Measurements from ENCODE around the gene ADAMTS4.

The ADAMTS4 gene

GRCh38 chr1:161177112-161177935, 21.5 kb downstream of the ADAMTS4 start, which contains the start of gene B4GALT3:
Gene B4GALT3, minus strand, starts transcription at chr1:161177507. Its CDS starts 1,447 bp downstream, at chr1:161176060.
- no peak for TF ChIP-seq CTCF (conservative IDR thresholded peaks at IDR 0.05; ENCODE audit: low read depth)
- POLR2A ChIA-PET (ENCODE audit: low non-redundant PET): no interaction called here
- H3K27ac ChIP-seq: peak within 1 kb of the TSS; percentile 74
- CTCF ChIA-PET: interaction anchor here (1.0 kb wide), 1 partner anchor 19 kb away, joined by 3 read pairs; no protein-coding TSS in a partner anchor
- DNase-seq (ENCODE audit: low spot score): peak; percentile 94

- peak; percentile 17 for DNase-seq (ENCODE audit: low spot score)
- ChIA-PET POLR2A (ENCODE audit: low non-redundant PET) (no interaction called here), CTCF (interaction anchor here (0.7 to 1.0 kb wide), 2 partner anchors 19 to 103 kb away, joined by 3 read pairs; no protein-coding TSS in a partner anchor)
- peak overlapping the region; percentile 74 for H3K27ac ChIP-seq
- TF ChIP-seq CTCF (conservative IDR thresholded peaks at IDR 0.05; ENCODE audit: low read depth): no peak
Measured at GRCh38 chr1:161176468-161177111, 22.3 kb downstream of the ADAMTS4 start.

GRCh38 chr1:161175771-161176453, 22.9 kb downstream of the ADAMTS4 start:
- POLR2A ChIA-PET (ENCODE audit: low non-redundant PET): no interaction called here
- no peak overlapping the region; the same call in none of the 2 replicates for H3K27ac ChIP-seq
- CTCF ChIA-PET: interaction anchor here (0.7 to 1.1 kb wide), 2 partner anchors 102 to 236 kb away, joined by 3 read pairs; no protein-coding TSS in a partner anchor
- no peak for TF ChIP-seq CTCF (conservative IDR thresholded peaks at IDR 0.05; ENCODE audit: low read depth)
- no peak for DNase-seq (ENCODE audit: low spot score)

GRCh38 chr1:161174911-161175310, 23.9 kb downstream of the ADAMTS4 start:
- CTCF ChIA-PET: interaction anchor here (1.1 kb wide), 1 partner anchor 237 kb away, joined by 3 read pairs; no protein-coding TSS in a partner anchor
- TF ChIP-seq CTCF (conservative IDR thresholded peaks at IDR 0.05; ENCODE audit: low read depth): no peak
- no peak for DNase-seq (ENCODE audit: low spot score)
- H3K27ac ChIP-seq: no peak overlapping the region
- POLR2A ChIA-PET (ENCODE audit: low non-redundant PET): no interaction called here

GRCh38 chr1:161173711-161174110, 25.1 kb downstream of the ADAMTS4 start:
- peak overlapping the region; percentile 1; the same call in 1 of the 2 replicates for H3K27ac ChIP-seq
- CTCF ChIA-PET: interaction anchor here (0.6 kb wide), 1 partner anchor 335 kb away, joined by 7 read pairs; no protein-coding TSS in a partner anchor
- no peak for DNase-seq (ENCODE audit: low spot score)
- TF ChIP-seq CTCF (conservative IDR thresholded peaks at IDR 0.05; ENCODE audit: low read depth): no peak
- POLR2A ChIA-PET (ENCODE audit: low non-redundant PET): interaction anchor here (0.7 kb wide), 1 partner anchor 69 kb away, joined by 3 read pairs; no protein-coding TSS in a partner anchor
